GM18909 (cell line): Measurements from ENCODE around the gene KIAA1217.
"Not testable (repeated sequence)": the region's sequence is repeated elsewhere in the genome, so short reads cannot be mapped to it uniquely, and the experiment has no call there.

Experiments used
- ATAC-seq: cut with Tn5 transposase; IDR thresholded peaks from one replicate; pipeline ENCODE4 v1.9.1; 2021; ENCODE audit warnings: mild to moderate bottlenecking; ENCODE audit not compliant: unreplicated experiment, poor library complexity

KIAA1217 gene

GRCh38 chr10:24479806-24480205 is 270.9 kb downstream of the KIAA1217 start:
- no peak for ATAC-seq

- no peak for ATAC-seq
Measured at GRCh38 chr10:24480447-24480846, 271.5 kb downstream of the KIAA1217 start.

- ATAC-seq = no peak
Measured at GRCh38 chr10:24481241-24481640, 272.3 kb downstream of the KIAA1217 start.

GRCh38 chr10:24482713-24483112 is 273.8 kb downstream of the KIAA1217 start:
- ATAC-seq = not testable (repeated sequence)

- peak; percentile 93 for ATAC-seq
Measured at GRCh38 chr10:24483701-24484100, 274.8 kb downstream of the KIAA1217 start.

- ATAC-seq = no peak
Measured at GRCh38 chr10:24484771-24485170, 275.8 kb downstream of the KIAA1217 start.

- ATAC-seq = no peak
Measured at GRCh38 chr10:24485304-24485703, 276.4 kb downstream of the KIAA1217 start.

GRCh38 chr10:24488631-24489030 is 279.7 kb downstream of the KIAA1217 start:
- no peak for ATAC-seq

GRCh38 chr10:24493165-24493564 is 284.2 kb downstream of the KIAA1217 start:
- no peak for ATAC-seq

GRCh38 chr10:24494236-24494635 is 285.3 kb downstream of the KIAA1217 start:
- ATAC-seq = no peak

- ATAC-seq = no peak
Measured at GRCh38 chr10:24494777-24495176, 285.8 kb downstream of the KIAA1217 start.

GRCh38 chr10:24495666-24496460 is 286.9 kb downstream of the KIAA1217 start:
- ATAC-seq = no peak

GRCh38 chr10:24496906-24497305 is 288.0 kb downstream of the KIAA1217 start:
- ATAC-seq = no peak

GRCh38 chr10:24501056-24501711 is 292.2 kb downstream of the KIAA1217 start:
- ATAC-seq = no peak

- ATAC-seq = no peak
Measured at GRCh38 chr10:24502006-24502405, 293.1 kb downstream of the KIAA1217 start.

- no peak for ATAC-seq
Measured at GRCh38 chr10:24502801-24503460, 294.0 kb downstream of the KIAA1217 start.

GRCh38 chr10:24503461-24504320 is 294.8 kb downstream of the KIAA1217 start:
- peak; percentile 73 for ATAC-seq

- no peak for ATAC-seq
Measured at GRCh38 chr10:24505759-24506158, 296.8 kb downstream of the KIAA1217 start.

- ATAC-seq = no peak
Measured at GRCh38 chr10:24513155-24513554, 304.2 kb downstream of the KIAA1217 start.

- ATAC-seq = no peak
Measured at GRCh38 chr10:24515481-24515880, 306.5 kb downstream of the KIAA1217 start.
